ENCODE data around the gene FKBP1B. TPM values are rescaled to one million over a fixed set of nuclear protein-coding genes. Genes with fewer than 3 reads are reported as not detected.
A peak's percentile ranks its signal among the peaks of the same experiment; 100 is the strongest.

Gene FKBP1B
- total RNA-seq (2021): 59.7 and 61.6 TPM in 2 replicates
- long read RNA-seq, partial matches to known transcripts: 0 of 7 reads
- long read RNA-seq, other reads (novel, unspliced or antisense): 5 of 7 reads

DNA sequence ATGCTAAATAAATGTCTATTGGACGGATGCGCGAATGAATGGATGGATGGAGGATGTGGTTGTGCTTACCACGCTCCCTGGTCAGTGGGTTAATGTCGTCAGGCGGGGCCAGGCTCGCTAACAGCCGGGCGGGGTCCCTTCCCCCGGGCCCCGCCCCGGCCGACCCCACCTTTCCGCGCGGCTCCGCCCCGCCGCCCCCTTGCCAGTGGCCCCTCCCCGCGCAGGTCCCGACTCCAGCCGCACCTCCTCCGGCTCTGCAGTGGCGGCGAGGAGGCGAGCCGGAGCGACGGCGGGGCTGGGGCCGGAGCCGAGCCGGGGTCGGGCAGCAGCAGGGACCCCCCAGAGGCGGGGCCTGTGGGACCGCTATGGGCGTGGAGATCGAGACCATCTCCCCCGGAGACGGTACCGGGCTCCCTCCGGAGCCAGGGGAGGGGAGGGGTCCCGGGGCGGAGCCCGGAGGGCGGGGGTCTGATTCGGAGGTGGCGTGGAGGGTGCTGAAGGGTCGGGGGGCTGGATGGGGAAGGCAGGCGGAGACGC lies at the start of gene FKBP1B:
TSS of gene FKBP1B (plus strand) at position 257 of the 537 bp plus-strand sequence. CDS start at position 366, 109 bp downstream.
- Histone ChIP-seq H3K79me1 (ENCODE audit: insufficient read depth, low read depth, low read length, poor library complexity, severe bottlenecking) (no peaks in the 10 kb centered on the region), H3K4me1 (ENCODE audit: insufficient read depth, low read length) (0 out of 2 replicates have a peak, but pooled peaks cover 1% of the 10 kb centered on the region), H2BK120ac (ENCODE audit: low read depth, low read length, poor library complexity, severe bottlenecking) (no peak within 1 kb of the TSS), H2AK5ac (ENCODE audit: insufficient read length, low read length) (no peak within 1 kb of the TSS), H3K27me3 (ENCODE audit: insufficient read depth, low read length) (no peaks in the 10 kb centered on the region), H2BK15ac (ENCODE audit: low read depth, low read length) (no peak within 1 kb of the TSS), H2BK12ac (ENCODE audit: insufficient read length, low read depth, low read length) (no peak within 1 kb of the TSS), H3K56ac (ENCODE audit: insufficient read length, low read depth, low read length) (no peak within 1 kb of the TSS), H4K20me1 (ENCODE audit: control insufficient read depth, insufficient read depth, insufficient read length) (peaks cover 5% of the 10 kb centered on the region), H3K14ac (ENCODE audit: insufficient read depth, low read length) (no peak within 1 kb of the TSS), H2BK20ac (ENCODE audit: low read depth, low read length, poor library complexity, severe bottlenecking) (no peak within 1 kb of the TSS), H3K23ac (ENCODE audit: insufficient read length, low read depth, low read length) (no peak within 1 kb of the TSS), H4K8ac (replicated peaks; ENCODE audit: insufficient read length, low read depth, low read length) (no peak within 1 kb of the TSS), H3K27ac (ENCODE audit: insufficient read length, low read depth, low read length) (no peak within 1 kb of the TSS), H2AFZ (ENCODE audit: low read length) (no peak within 1 kb of the TSS), H3K4ac (ENCODE audit: low read depth, low read length) (no peak within 1 kb of the TSS), H2BK5ac (ENCODE audit: insufficient read length, low read length) (no peak within 1 kb of the TSS), H3K9me3 (ENCODE audit: control insufficient read depth, low read depth, low read length) (no peaks in the 10 kb centered on the region), H3K18ac (ENCODE audit: insufficient read length, low read depth, low read length) (no peak within 1 kb of the TSS), H3K4me2 (ENCODE audit: insufficient read depth, insufficient read length, low read length) (peak within 1 kb of the TSS; percentile 68), H4K5ac (ENCODE audit: insufficient read length, low read depth, low read length) (no peak within 1 kb of the TSS), H3K23me2 (ENCODE audit: insufficient read length, low read depth, low read length, poor library complexity, severe bottlenecking) (peaks cover 9% of the 10 kb centered on the region), H4K91ac (ENCODE audit: insufficient read length, low read depth, low read length) (no peak within 1 kb of the TSS), H3K9ac (ENCODE audit: extremely low read depth, insufficient read length, low read length) (peak within 1 kb of the TSS; percentile 26), H3T11ph (ENCODE audit: low read length) (no peak within 1 kb of the TSS), H3K79me2 (ENCODE audit: insufficient read depth, low read length) (peaks cover 2% of the 10 kb centered on the region; the same call in 1 of the 2 replicates)
- Mint-ChIP-seq H3K36me3 (ENCODE audit: insufficient read depth in 1 of 3, low read depth in 3 of 3) (peaks cover 5 to 6% (median 6%) of the 10 kb centered on the region in 3 experiments; a peak in 5 of 7 replicates), H3K9me3 (no peaks in the 10 kb centered on the region), H3K27ac (peak within 1 kb of the TSS in 2 of 3 experiments; percentile 18 to 81; a peak in 2 of 7 replicates), H3K27me3 (ENCODE audit: low read depth) (no peaks in the 10 kb centered on the region), H3K4me1 (peaks cover 15 to 22% of the 10 kb centered on the region in 2 experiments), H3K4me3 (no peak within 1 kb of the TSS; a peak in 1 of 5 replicates)
- DNase-seq: peak; percentile 90
- WGBS (ENCODE audit: extremely low coverage, insufficient read length, low lambda C conversion rate): no CpG with 5 or more reads among the region's 52 CpGs
- TF ChIP-seq, protein P1, sequence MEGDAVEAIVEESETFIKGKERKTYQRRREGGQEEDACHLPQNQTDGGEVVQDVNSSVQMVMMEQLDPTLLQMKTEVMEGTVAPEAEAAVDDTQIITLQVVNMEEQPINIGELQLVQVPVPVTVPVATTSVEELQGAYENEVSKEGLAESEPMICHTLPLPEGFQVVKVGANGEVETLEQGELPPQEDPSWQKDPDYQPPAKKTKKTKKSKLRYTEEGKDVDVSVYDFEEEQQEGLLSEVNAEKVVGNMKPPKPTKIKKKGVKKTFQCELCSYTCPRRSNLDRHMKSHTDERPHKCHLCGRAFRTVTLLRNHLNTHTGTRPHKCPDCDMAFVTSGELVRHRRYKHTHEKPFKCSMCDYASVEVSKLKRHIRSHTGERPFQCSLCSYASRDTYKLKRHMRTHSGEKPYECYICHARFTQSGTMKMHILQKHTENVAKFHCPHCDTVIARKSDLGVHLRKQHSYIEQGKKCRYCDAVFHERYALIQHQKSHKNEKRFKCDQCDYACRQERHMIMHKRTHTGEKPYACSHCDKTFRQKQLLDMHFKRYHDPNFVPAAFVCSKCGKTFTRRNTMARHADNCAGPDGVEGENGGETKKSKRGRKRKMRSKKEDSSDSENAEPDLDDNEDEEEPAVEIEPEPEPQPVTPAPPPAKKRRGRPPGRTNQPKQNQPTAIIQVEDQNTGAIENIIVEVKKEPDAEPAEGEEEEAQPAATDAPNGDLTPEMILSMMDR (conservative IDR thresholded peaks at IDR 0.05): no peak
